GM12864 (cell line): ENCODE data around the gene IL18BP.

Source experiments
- DNase-seq: peaks from one replicate; pipeline ENCODE4 v3.0.0-alpha.2; 2011; ENCODE audit warnings: low read depth
- H3K4me3 ChIP-seq: 2 replicates; pipeline ENCODE4 v1.5.1; 2011; ENCODE audit warnings: mild to moderate bottlenecking, low read depth, low read length, control low read depth
- CTCF ChIP-seq: IDR thresholded peaks from 2 replicates; pipeline ENCODE4 v1.5.1; 2011; ENCODE audit warnings: low read depth, mild to moderate bottlenecking, moderate library complexity, low read length, control low read depth, inconsistent platforms; ENCODE audit errors: missing control alignments

The IL18BP gene

GRCh38 chr11:72006309-72007088, 7.8 kb downstream of the IL18BP start:
- no peak for TF ChIP-seq CTCF
- no peak for DNase-seq
- H3K4me3 ChIP-seq = no peak overlapping the region

GRCh38 chr11:72007089-72007476, 8.4 kb downstream of the IL18BP start:
- TF ChIP-seq CTCF = no peak
- H3K4me3 ChIP-seq = no peak overlapping the region
- no peak for DNase-seq

GRCh38 chr11:72007587-72007986, 8.9 kb downstream of the IL18BP start:
- H3K4me3 ChIP-seq = no peak overlapping the region
- no peak for TF ChIP-seq CTCF
- DNase-seq = no peak

- no peak for TF ChIP-seq CTCF
- DNase-seq = no peak
- no peak overlapping the region for H3K4me3 ChIP-seq
Observed at GRCh38 chr11:72008728-72009127, 10.0 kb downstream of the IL18BP start.

GRCh38 chr11:72009156-72009555, 10.4 kb downstream of the IL18BP start:
- DNase-seq = no peak
- H3K4me3 ChIP-seq = no peak overlapping the region
- TF ChIP-seq CTCF = no peak

- DNase-seq = no peak
- no peak overlapping the region for H3K4me3 ChIP-seq
- no peak for TF ChIP-seq CTCF
Observed at GRCh38 chr11:72010529-72011233, 12.0 kb downstream of the IL18BP start.
